Caco-2 (cell line): Measurements from ENCODE around the gene LRRC4C. TPM values are rescaled to one million over a fixed set of nuclear protein-coding genes. Genes with fewer than 3 reads are reported as not detected.

Experiments used
- BruUV-seq: library from RNA; stranded (reverse); fragments of 400-500 nt; replicated peaks from 2 replicates; lab custom pipeline; 2021; lab: Mats Ljungman, UMichigan
- CTCF ChIA-PET: fragments of 300-600 bp; sonication (Branson Sonifier 250); formaldehyde crosslinking; loops from one replicate; lab custom pipeline; 2022; ENCODE audit warnings: antibody characterized with exemption; lab: Charles Lee
- POLR2A ChIA-PET: fragments of 300-600 bp; sonication (Branson Sonifier 250); formaldehyde crosslinking; loops from one replicate; lab custom pipeline; 2022; ENCODE audit warnings: antibody characterized with exemption; lab: Charles Lee
- DNase-seq, 2 experiments: peaks; one replicate each; pipeline versions ENCODE4 v3.0.0 to v3.0.0-alpha.2; 2020 to 2022
- H3K27me3 ChIP-seq: replicated peaks from 2 replicates; pipeline ENCODE4 v1.6.0; 2011; ENCODE audit warnings: low read length; ENCODE audit not compliant: control insufficient read depth, insufficient read depth
- H3K36me3 ChIP-seq: 2 replicates; pipeline ENCODE4 v1.5.1; 2011; ENCODE audit warnings: low read length; ENCODE audit not compliant: control insufficient read depth, insufficient read depth
- H3K4me1 ChIP-seq: fragments of 250-450 bp; sonication (Bioruptor Pico); 2 replicates; pipeline ENCODE4 v1.5.1; 2020; ENCODE audit warnings: mild to moderate bottlenecking
- H3K4me3 ChIP-seq: 2 replicates; pipeline ENCODE4 v1.5.1; 2011; ENCODE audit warnings: low read depth, mild to moderate bottlenecking, control low read depth, low read length
- H3K9me3 ChIP-seq: fragments of 250-450 bp; sonication (Bioruptor Pico); 2 replicates; pipeline ENCODE4 v1.5.1; 2020; ENCODE audit warnings: mild to moderate bottlenecking, moderate library complexity
- H3K27ac Mint-ChIP-seq: one replicate; pipeline ENCODE4 v1.8.0; 2022; ENCODE audit warnings: mixed read lengths; ENCODE audit not compliant: unreplicated experiment
- H3K27me3 Mint-ChIP-seq: one replicate; pipeline ENCODE4 v1.8.0; 2022; ENCODE audit warnings: mixed read lengths; ENCODE audit not compliant: insufficient read depth, unreplicated experiment
- H3K36me3 Mint-ChIP-seq: one replicate; pipeline ENCODE4 v1.8.0; 2022; ENCODE audit warnings: mild to moderate bottlenecking, mixed read lengths; ENCODE audit not compliant: insufficient read depth, unreplicated experiment
- H3K4me1 Mint-ChIP-seq: one replicate; pipeline ENCODE4 v1.8.0; 2022; ENCODE audit warnings: low read depth, mixed read lengths; ENCODE audit not compliant: unreplicated experiment
- H3K4me3 Mint-ChIP-seq: one replicate; pipeline ENCODE4 v1.8.0; 2022; ENCODE audit warnings: mild to moderate bottlenecking, moderate library complexity, mixed read lengths; ENCODE audit not compliant: unreplicated experiment
- H3K9me3 Mint-ChIP-seq: one replicate; pipeline ENCODE4 v1.8.0; 2022; ENCODE audit warnings: mixed read lengths; ENCODE audit not compliant: unreplicated experiment
- intact Hi-C: fragments of 100-400 bp; cut with micrococcal nuclease; formaldehyde crosslinking; loops from one replicate; pipeline ENCODE4 v1.10.0; 2022; ENCODE audit not compliant: unreplicated experiment
- total RNA-seq: library from RNA; stranded (reverse); gene quantifications from 2 replicates; pipeline ENCODE4 v1.2.3, GENCODE V29; 2022
- TF ChIP-seq, protein P1 (sequence below), 2 experiments: fragments of 200-600 bp in 1 of 2; IDR thresholded peaks; 1 replicate in 1 of 2; 2 replicates in 1 of 2; pipeline versions ENCODE4 v1.5.1 to v1.8.0; 2011 to 2022; ENCODE audit warnings: antibody characterized with exemption in 1 of 2, control low read depth in 1 of 2, inconsistent platforms in 1 of 2, low read depth in 1 of 2, low read length in 1 of 2, mild to moderate bottlenecking in 1 of 2, moderate library complexity in 1 of 2; ENCODE audit not compliant: insufficient read depth in 1 of 2, severe bottlenecking in 1 of 2, unreplicated experiment in 1 of 2

The LRRC4C gene
- total RNA-seq, 1 experiment from 2014 or later = not detected

DNA sequence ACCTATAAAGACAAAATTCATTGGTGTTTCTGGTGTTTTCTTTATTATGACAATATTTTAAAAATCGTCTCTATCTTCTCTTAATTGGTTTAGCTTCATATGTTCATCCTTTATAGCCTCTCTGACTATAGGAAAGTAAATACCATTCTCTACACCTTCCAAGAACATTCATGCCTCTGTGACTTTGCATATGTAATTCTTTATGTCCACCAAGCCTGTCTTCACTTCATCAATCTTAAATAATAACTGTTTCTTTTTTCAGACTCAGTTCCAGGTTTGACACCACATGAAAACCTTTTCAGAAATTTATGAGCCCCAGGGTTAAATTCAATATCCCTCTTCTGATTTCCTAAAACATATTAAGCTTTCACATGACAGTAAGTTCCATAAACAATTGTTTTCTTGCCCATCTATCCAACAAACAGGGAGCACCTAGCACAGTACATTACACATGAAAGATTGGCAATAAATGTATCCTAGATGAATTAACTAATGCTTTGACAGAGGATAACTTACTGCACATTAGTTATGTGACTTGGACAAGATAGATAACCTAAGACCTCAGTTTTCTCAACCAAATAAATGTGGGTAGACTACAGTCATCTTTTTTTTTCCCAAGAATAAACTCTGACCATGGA, 886.1 kb downstream of the LRRC4C start:
- H3K27me3 Mint-ChIP-seq = no peaks in the 10 kb centered on the region
- no peak overlapping the region for H3K4me3 Mint-ChIP-seq
- intact Hi-C loops = no loop called here
- Histone ChIP-seq H3K4me1 (no peaks in the 10 kb centered on the region), H3K36me3 (no peaks in the 10 kb centered on the region), H3K27me3 (no peaks in the 10 kb centered on the region), H3K9me3 (no peaks in the 10 kb centered on the region), H3K4me3 (no peak overlapping the region)
- no peak overlapping the region for H3K27ac Mint-ChIP-seq
- BruUV-seq = no TSS peak
- H3K36me3 Mint-ChIP-seq = no peaks in the 10 kb centered on the region
- ChIA-PET POLR2A (no interaction called here), CTCF (no interaction called here)
- no peaks in the 10 kb centered on the region for H3K4me1 Mint-ChIP-seq
- no peak for DNase-seq
- H3K9me3 Mint-ChIP-seq = no peaks in the 10 kb centered on the region
- TF ChIP-seq, protein P1, sequence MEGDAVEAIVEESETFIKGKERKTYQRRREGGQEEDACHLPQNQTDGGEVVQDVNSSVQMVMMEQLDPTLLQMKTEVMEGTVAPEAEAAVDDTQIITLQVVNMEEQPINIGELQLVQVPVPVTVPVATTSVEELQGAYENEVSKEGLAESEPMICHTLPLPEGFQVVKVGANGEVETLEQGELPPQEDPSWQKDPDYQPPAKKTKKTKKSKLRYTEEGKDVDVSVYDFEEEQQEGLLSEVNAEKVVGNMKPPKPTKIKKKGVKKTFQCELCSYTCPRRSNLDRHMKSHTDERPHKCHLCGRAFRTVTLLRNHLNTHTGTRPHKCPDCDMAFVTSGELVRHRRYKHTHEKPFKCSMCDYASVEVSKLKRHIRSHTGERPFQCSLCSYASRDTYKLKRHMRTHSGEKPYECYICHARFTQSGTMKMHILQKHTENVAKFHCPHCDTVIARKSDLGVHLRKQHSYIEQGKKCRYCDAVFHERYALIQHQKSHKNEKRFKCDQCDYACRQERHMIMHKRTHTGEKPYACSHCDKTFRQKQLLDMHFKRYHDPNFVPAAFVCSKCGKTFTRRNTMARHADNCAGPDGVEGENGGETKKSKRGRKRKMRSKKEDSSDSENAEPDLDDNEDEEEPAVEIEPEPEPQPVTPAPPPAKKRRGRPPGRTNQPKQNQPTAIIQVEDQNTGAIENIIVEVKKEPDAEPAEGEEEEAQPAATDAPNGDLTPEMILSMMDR (IDR thresholded peaks at IDR 0.05; ENCODE audit: insufficient read depth in 1 of 2, low read depth in 1 of 2, low read length in 1 of 2, severe bottlenecking in 1 of 2, unreplicated experiment in 1 of 2) = no peak

DNA sequence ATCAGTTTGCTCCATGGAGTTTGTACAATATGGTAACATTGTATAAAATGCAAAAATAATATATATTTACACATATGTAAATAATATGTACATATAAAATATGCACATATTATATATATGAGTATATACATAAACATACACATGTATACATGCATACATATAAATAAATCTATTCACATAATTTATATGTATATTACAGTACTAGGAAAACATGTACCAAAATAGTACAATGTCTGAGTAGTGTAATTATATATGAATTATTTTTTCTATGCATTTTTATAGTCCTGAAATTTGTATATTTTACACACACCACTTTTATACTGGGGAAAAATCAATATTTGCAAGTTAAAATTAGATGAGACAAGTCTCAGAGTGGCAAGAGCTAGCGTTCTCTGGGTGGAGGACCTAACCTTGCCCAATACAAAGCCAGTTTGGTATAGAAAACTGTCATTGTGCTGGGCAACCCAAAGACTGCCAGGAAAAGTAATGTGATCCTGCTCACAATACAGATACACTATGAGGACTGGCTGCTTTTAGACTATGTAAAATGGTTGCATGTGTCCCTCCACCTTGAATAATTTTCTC, 889.4 kb downstream of the LRRC4C start:
- Histone ChIP-seq H3K9me3 (no peaks in the 10 kb centered on the region), H3K36me3 (no peaks in the 10 kb centered on the region), H3K4me3 (no peak overlapping the region), H3K4me1 (no peaks in the 10 kb centered on the region), H3K27me3 (no peaks in the 10 kb centered on the region)
- no peaks in the 10 kb centered on the region for H3K9me3 Mint-ChIP-seq
- no peak for DNase-seq
- no peak overlapping the region for H3K27ac Mint-ChIP-seq
- H3K4me1 Mint-ChIP-seq = no peaks in the 10 kb centered on the region
- no peaks in the 10 kb centered on the region for H3K27me3 Mint-ChIP-seq
- no peak overlapping the region for H3K4me3 Mint-ChIP-seq
- H3K36me3 Mint-ChIP-seq = no peaks in the 10 kb centered on the region
- BruUV-seq = no TSS peak
- CTCF ChIA-PET = no interaction called here
- POLR2A ChIA-PET = no interaction called here
- intact Hi-C loops = no loop called here
- TF ChIP-seq, protein P1 (IDR thresholded peaks at IDR 0.05; ENCODE audit: insufficient read depth in 1 of 2, low read depth in 1 of 2, low read length in 1 of 2, severe bottlenecking in 1 of 2, unreplicated experiment in 1 of 2) = no peak

DNA sequence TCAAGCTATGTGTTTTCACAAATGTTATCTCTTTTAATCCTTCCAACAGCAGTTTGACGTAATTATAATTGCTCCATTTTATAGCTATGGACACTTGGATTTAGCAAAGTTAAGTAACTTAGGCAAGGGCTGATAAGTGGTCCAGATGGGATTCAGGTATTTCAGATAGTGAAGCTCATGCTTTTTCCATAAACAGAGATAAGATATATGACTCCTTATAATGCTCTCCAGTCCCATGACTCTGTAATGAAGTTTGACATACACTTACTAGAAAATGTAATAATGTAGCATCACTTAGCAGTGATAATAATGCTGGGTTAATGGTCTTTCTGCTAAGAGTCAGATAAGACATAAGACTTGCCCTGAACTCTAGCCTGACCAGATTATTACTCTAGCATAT, 892.1 kb downstream of the LRRC4C start:
- Histone ChIP-seq H3K4me1 (no peaks in the 10 kb centered on the region), H3K36me3 (no peaks in the 10 kb centered on the region), H3K27me3 (no peaks in the 10 kb centered on the region), H3K4me3 (no peak overlapping the region), H3K9me3 (no peaks in the 10 kb centered on the region)
- no peak overlapping the region for H3K27ac Mint-ChIP-seq
- BruUV-seq = no TSS peak
- H3K9me3 Mint-ChIP-seq = no peaks in the 10 kb centered on the region
- intact Hi-C loops = no loop called here
- TF ChIP-seq, protein P1 (IDR thresholded peaks at IDR 0.05; ENCODE audit: insufficient read depth in 1 of 2, low read depth in 1 of 2, low read length in 1 of 2, severe bottlenecking in 1 of 2, unreplicated experiment in 1 of 2) = no peak
- CTCF ChIA-PET = no interaction called here
- no peaks in the 10 kb centered on the region for H3K27me3 Mint-ChIP-seq
- no peak for DNase-seq
- no peaks in the 10 kb centered on the region for H3K36me3 Mint-ChIP-seq
- H3K4me3 Mint-ChIP-seq = no peak overlapping the region
- no peaks in the 10 kb centered on the region for H3K4me1 Mint-ChIP-seq
- POLR2A ChIA-PET = no interaction called here
